Right atrium auricular region (tissue), 2 donors: ENCODE measurements around the gene FAU. TPM values are rescaled to one million over a fixed set of nuclear protein-coding genes. Genes with fewer than 3 reads are reported as not detected.
"Not testable (repeated sequence)": the region's sequence is repeated elsewhere in the genome, so short reads cannot be mapped to it uniquely, and the experiment has no call there.

Experiments used
- DNase-seq: peaks from one replicate; pipeline ENCODE4 v3.0.0-alpha.2; 2019; ENCODE audit warnings: low spot score
- H3K27ac ChIP-seq, 2 donors: fragments of 200-600 bp; sonication (generic); 1 replicate in 1 of 2; 2 replicates in 1 of 2; pipeline ENCODE4 v1.5.1; 2016 to 2019
- H3K27me3 ChIP-seq, 2 donors: fragments of 200-600 bp; sonication (generic); one replicate each; pipeline versions ENCODE4 v1.5.1 to v1.6.0; 2017 to 2019
- H3K36me3 ChIP-seq: fragments of 200-600 bp; sonication (generic); one replicate; pipeline ENCODE4 v1.5.1; 2016
- H3K4me1 ChIP-seq, 2 donors: fragments of 200-600 bp; sonication (generic); one replicate each; pipeline versions ENCODE4 v1.5.1 to v1.6.0; 2017 to 2019
- H3K4me3 ChIP-seq, 2 donors: fragments of 200-600 bp; sonication (generic); 1 replicate in 1 of 2; 2 replicates in 1 of 2; pipeline ENCODE4 v1.5.1; 2017 to 2019; ENCODE audit warnings: mild to moderate bottlenecking in 1 of 2, moderate library complexity in 1 of 2
- H3K9me3 ChIP-seq, 2 donors: fragments of 200-600 bp; sonication (generic); one replicate each; pipeline ENCODE4 v1.5.1; 2019
- total RNA-seq, 2 donors: library from RNA; depleted of rRNA; stranded (reverse); fragments of >200 nt; gene quantifications; one replicate each; pipeline ENCODE4 v1.1.0, GENCODE V29; 2016
- TF ChIP-seq, protein P1 (sequence below), 2 donors: fragments of 200-600 bp; sonication (generic); IDR thresholded peaks; one replicate each; pipeline ENCODE4 v1.5.1; 2019; ENCODE audit warnings: antibody characterized with exemption in 2 of 2

FAU gene
- total RNA-seq, 2 donors from 2014 or later: 361 to 585 TPM

DNA sequence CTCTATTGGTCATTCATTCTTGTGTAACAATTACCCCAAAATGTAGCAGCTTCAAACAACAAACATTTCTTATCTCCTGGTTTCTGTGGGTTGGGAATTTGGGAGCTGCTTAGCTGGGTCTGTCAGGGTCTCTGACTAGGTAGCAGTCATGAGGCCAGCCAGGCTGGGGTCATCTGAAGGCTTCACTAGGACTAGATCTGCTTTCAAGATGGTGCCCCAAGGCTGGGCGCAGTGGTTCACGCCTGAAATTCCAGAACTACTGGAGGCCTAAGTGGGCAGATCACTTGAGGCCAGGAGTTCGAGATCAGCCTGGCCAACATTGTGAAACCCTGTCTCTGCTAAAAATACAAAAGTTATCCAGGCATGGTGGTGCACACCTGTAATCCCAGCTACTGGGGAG, 35.0 kb upstream of the FAU start:
- TF ChIP-seq, protein P1, sequence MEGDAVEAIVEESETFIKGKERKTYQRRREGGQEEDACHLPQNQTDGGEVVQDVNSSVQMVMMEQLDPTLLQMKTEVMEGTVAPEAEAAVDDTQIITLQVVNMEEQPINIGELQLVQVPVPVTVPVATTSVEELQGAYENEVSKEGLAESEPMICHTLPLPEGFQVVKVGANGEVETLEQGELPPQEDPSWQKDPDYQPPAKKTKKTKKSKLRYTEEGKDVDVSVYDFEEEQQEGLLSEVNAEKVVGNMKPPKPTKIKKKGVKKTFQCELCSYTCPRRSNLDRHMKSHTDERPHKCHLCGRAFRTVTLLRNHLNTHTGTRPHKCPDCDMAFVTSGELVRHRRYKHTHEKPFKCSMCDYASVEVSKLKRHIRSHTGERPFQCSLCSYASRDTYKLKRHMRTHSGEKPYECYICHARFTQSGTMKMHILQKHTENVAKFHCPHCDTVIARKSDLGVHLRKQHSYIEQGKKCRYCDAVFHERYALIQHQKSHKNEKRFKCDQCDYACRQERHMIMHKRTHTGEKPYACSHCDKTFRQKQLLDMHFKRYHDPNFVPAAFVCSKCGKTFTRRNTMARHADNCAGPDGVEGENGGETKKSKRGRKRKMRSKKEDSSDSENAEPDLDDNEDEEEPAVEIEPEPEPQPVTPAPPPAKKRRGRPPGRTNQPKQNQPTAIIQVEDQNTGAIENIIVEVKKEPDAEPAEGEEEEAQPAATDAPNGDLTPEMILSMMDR (IDR thresholded peaks at IDR 0.05): no peak
- Histone ChIP-seq H3K36me3 (no peaks in the 10 kb centered on the region), H3K27me3 (no peaks in the 10 kb centered on the region), H3K9me3 (no peaks in the 10 kb centered on the region), H3K27ac (no peak overlapping the region), H3K4me1 (no peaks in the 10 kb centered on the region), H3K4me3 (no peak overlapping the region)
- DNase-seq: no peak

DNA sequence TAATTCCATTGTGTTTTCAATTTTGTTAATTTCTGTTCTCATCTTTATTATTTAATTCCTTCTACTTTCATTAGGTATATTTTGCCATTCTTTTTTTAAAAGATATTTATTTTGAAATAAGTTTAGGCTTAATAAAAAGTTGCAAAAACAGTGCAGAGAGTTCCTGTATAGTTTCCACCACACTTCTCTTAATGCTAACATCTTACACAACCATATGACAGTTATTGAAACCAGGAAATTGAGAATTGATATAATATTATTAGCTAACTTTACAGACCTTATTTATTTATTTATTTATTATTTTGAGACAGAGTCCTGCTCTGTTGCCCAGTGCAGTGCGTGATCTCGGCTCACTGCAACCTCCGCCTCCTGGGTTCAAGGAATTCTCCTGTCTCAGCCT, 34.3 kb upstream of the FAU start:
- Histone ChIP-seq H3K36me3 (no peaks in the 10 kb centered on the region), H3K9me3 (no peaks in the 10 kb centered on the region), H3K27me3 (no peaks in the 10 kb centered on the region), H3K4me3 (no peak overlapping the region), H3K4me1 (peaks cover 0 to 6% of the 10 kb centered on the region in 2 donors), H3K27ac (no peak overlapping the region)
- DNase-seq: no peak
- TF ChIP-seq, protein P1 (IDR thresholded peaks at IDR 0.05): no peak

DNA sequence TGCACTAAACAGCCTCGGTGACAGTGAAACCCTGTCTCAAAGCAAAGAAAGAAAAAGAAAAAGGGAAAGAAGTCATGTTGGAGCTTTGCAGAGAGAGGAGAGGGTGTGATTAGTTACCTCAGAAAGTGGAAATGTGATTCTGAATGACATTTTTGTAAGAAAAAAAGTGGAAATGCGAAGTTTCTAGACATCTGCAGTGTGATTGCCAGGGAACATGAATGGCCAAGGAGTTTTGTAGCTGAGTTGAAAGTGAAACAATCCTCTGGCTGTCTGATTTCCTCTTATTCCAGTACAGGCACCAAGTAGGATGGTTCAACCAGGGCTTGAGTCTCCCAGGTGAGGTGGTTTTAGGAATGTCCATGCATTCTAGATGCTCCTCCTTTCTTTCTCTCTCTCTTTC, 30.2 kb upstream of the FAU start:
- no peaks in the 10 kb centered on the region for H3K9me3 ChIP-seq
- H3K4me1 ChIP-seq: peaks cover 0 to 20% of the 10 kb centered on the region in 2 donors
- H3K36me3 ChIP-seq: no peaks in the 10 kb centered on the region
- H3K27me3 ChIP-seq: no peaks in the 10 kb centered on the region
- DNase-seq: no peak
- no peak overlapping the region for H3K4me3 ChIP-seq
- TF ChIP-seq, protein P1 (IDR thresholded peaks at IDR 0.05): no peak
- no peak overlapping the region for H3K27ac ChIP-seq

DNA sequence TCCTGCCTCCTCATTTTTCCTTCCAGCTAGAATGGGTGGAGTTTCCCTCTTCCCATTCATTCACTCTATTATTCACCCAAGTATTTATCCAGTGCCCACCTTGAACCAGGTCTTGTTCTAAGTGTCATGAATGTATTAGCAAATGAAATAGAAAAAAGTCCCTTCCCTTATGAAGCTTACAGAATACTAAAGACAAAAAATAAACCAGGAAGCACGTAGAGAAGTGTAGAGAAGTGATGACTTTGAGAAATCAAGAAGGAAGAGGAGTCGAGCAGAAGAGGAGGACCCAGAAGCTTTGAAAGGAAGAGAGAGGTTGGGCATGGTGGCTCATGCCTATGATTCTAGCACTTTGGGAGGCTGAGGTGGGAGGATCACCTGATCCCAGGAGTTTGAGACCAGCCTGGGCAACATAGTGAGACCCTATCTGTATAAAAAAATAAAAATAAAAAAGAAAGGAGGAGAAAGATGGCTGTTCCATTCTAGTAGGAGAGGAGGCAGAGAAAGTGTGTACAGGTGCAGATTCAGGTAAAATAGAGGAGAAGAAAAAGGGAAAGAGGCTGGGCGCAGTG, 29.5 kb upstream of the FAU start:
- DNase-seq: no peak
- Histone ChIP-seq H3K27ac (peak overlapping the region; percentile 73 to 82), H3K4me1 (peaks cover 0 to 20% of the 10 kb centered on the region in 2 donors), H3K27me3 (no peaks in the 10 kb centered on the region), H3K9me3 (no peaks in the 10 kb centered on the region), H3K36me3 (no peaks in the 10 kb centered on the region), H3K4me3 (no peak overlapping the region)
- TF ChIP-seq, protein P1 (IDR thresholded peaks at IDR 0.05): no peak

DNA sequence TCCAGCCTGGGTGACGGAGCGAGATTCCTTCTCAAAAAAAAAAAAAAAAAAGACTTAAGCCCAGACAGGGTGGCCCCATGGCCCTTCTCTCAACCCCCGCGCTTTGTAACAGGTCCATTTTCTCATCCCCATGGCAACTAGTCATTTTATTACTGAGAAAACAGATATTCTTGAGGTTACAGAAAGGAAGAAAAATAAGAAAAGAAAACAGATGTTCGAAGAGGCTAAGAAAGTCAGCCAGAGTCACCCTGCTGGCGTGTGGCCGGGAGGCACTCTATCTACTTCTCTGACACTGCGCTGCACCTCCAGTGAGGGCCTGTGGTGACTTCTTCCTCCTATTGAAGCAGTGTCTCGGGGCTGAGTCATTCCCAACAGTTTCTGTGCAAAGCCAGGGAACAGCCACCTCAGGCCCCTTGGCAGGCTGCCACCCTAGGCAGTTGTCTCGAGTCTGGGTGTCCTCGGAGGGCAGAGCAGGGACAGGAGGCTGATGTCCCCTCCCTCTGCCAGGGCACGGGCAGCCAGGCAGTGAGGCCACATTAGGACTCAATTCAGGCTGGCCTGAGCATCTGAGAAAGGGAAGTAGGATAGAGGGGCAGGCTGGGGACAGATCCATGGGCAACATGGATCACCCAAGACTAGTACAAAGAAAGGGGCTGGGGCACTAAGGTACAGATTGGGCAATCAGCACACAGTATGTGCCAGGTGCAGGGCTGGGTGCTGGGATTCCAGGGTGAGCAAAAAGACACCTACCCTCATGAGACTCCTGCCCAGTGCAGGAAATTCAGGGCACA, 28.8 kb upstream of the FAU start:
- Histone ChIP-seq H3K9me3 (no peaks in the 10 kb centered on the region), H3K4me1 (peaks cover 0 to 20% of the 10 kb centered on the region in 2 donors), H3K27ac (peak overlapping the region; percentile 73 to 82), H3K4me3 (no peak overlapping the region), H3K36me3 (no peaks in the 10 kb centered on the region), H3K27me3 (no peaks in the 10 kb centered on the region)
- peak; percentile 94 for DNase-seq
- TF ChIP-seq, protein P1 (IDR thresholded peaks at IDR 0.05): no peak

DNA sequence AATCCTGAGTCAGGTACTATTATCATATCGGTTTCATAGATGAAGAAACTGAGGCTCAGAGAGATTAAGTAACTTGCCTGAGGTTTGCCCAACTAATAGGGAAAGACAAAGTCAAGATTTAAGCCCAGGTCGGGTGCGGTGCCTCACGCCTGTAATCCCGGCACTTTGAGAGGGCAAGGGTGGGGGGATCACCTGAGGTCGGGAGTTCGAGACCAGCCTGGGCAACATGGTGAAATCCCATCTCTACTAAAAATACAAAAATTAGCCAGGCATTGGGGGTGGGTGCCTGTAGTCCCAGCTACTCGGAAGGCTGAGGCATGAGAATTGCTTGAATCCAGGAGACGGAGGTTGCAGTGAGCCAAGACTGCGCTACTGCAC, 28.2 kb upstream of the FAU start:
- H3K27me3 ChIP-seq, DNase-seq, H3K36me3 ChIP-seq, H3K4me3 ChIP-seq, H3K9me3 ChIP-seq: not testable (repeated sequence)
- H3K4me1 ChIP-seq: peaks cover 0 to 20% of the 10 kb centered on the region in 2 donors
- peak overlapping the region; percentile 73 to 82 for H3K27ac ChIP-seq
